Upper lobe of right lung (tissue), 1 donor: ENCODE data around the gene ZNF460. TPM values are rescaled to one million over a fixed set of nuclear protein-coding genes. Genes with fewer than 3 reads are reported as not detected.
"Not testable (repeated sequence)": the region's sequence is repeated elsewhere in the genome, so short reads cannot be mapped to it uniquely, and the experiment has no call there.

ENCODE experiments used
- ATAC-seq: fragments of 200-7000 bp; cut with Tn5 transposase; one replicate; pipeline ENCODE4 v1.9.1; 2020; ENCODE audit warnings: mild to moderate bottlenecking, moderate library complexity
- DNase-seq: peaks from one replicate; pipeline ENCODE4 v3.0.0-alpha.2; 2020
- H3K27ac ChIP-seq: fragments of 200-600 bp; one replicate; pipeline ENCODE4 v1.8.0; 2022
- H3K27me3 ChIP-seq: fragments of 200-600 bp; one replicate; pipeline ENCODE4 v1.8.0; 2022; ENCODE audit warnings: mild to moderate bottlenecking
- H3K36me3 ChIP-seq: fragments of 200-600 bp; one replicate; pipeline ENCODE4 v1.8.0; 2022
- H3K4me1 ChIP-seq: fragments of 200-600 bp; one replicate; pipeline ENCODE4 v1.8.0; 2022
- H3K4me3 ChIP-seq: fragments of 200-600 bp; one replicate; pipeline ENCODE4 v1.8.0; 2022; ENCODE audit warnings: mild to moderate bottlenecking
- H3K9me3 ChIP-seq: fragments of 200-600 bp; one replicate; pipeline ENCODE4 v1.8.0; 2022
- CTCF ChIP-seq: fragments of 200-600 bp; IDR thresholded peaks from one replicate; pipeline ENCODE4 v1.8.0; 2022; ENCODE audit warnings: antibody characterized with exemption
- intact Hi-C: fragments of 100-400 bp; cut with DNase I; formaldehyde crosslinking; loops from one replicate; pipeline ENCODE4 v1.11.0; 2022
- total RNA-seq: library from RNA; stranded (reverse); fragmentation: NEBNext Ultra II Directional; extraction: Animal tissue kit (Norgen Biotek cat#: 25700); gene quantifications from one replicate; pipeline ENCODE4 v1.2.1, GENCODE V29; 2021
- donor health status: DM: no; HTN: yes; CAD: no; lungs with severe emphysema.

ZNF460 gene
- total RNA-seq, 1 donor from 2014 or later: 54.5 TPM

- no peaks in the 10 kb centered on the region for H3K9me3 ChIP-seq
- intact Hi-C loops: no loop called here
- ATAC-seq: no peak
Measured at GRCh38 chr19:57249329-57249728, 31.0 kb upstream of the ZNF460 start.

GRCh38 chr19:57253767-57254166, 26.5 kb upstream of the ZNF460 start:
- DNase-seq, H3K27me3 ChIP-seq, H3K4me3 ChIP-seq, intact Hi-C loops, ATAC-seq, H3K9me3 ChIP-seq, H3K4me1 ChIP-seq, H3K27ac ChIP-seq: not testable (repeated sequence)
- peaks cover 61% of the 10 kb centered on the region for H3K36me3 ChIP-seq

More at GRCh38 chr19:57249329-57249728, 31.0 kb upstream of the ZNF460 start:
- Histone ChIP-seq H3K4me3 (no peak overlapping the region), H3K27me3 (no peaks in the 10 kb centered on the region), H3K27ac (no peak overlapping the region), H3K4me1 (no peaks in the 10 kb centered on the region), H3K36me3 (peaks cover 91% of the 10 kb centered on the region)
- TF ChIP-seq CTCF: no peak
- DNase-seq: no peak

- no peak for ATAC-seq
Measured at GRCh38 chr19:57262044-57262443, 18.2 kb upstream of the ZNF460 start.

GRCh38 chr19:57263244-57263741, 17.0 kb upstream of the ZNF460 start:
- Histone ChIP-seq H3K4me3 (no peak overlapping the region), H3K36me3 (peaks cover 21% of the 10 kb centered on the region), H3K27me3 (no peaks in the 10 kb centered on the region), H3K9me3 (no peaks in the 10 kb centered on the region), H3K4me1 (no peaks in the 10 kb centered on the region), H3K27ac (no peak overlapping the region)
- no peak for TF ChIP-seq CTCF
- ATAC-seq: no peak
- intact Hi-C loops: no loop called here
- DNase-seq: no peak

More at GRCh38 chr19:57262044-57262443, 18.2 kb upstream of the ZNF460 start:
- H3K36me3 ChIP-seq: peaks cover 21% of the 10 kb centered on the region
- H3K27me3 ChIP-seq: no peaks in the 10 kb centered on the region
- H3K27ac ChIP-seq: no peak overlapping the region
- H3K4me3 ChIP-seq: no peak overlapping the region
- DNase-seq: no peak
- no peak for TF ChIP-seq CTCF
- intact Hi-C loops: no loop called here
- no peaks in the 10 kb centered on the region for H3K4me1 ChIP-seq
- no peaks in the 10 kb centered on the region for H3K9me3 ChIP-seq

- Histone ChIP-seq H3K27ac (no peak overlapping the region), H3K9me3 (no peaks in the 10 kb centered on the region), H3K4me1 (no peaks in the 10 kb centered on the region), H3K4me3 (no peak overlapping the region), H3K36me3 (peaks cover 6% of the 10 kb centered on the region), H3K27me3 (no peaks in the 10 kb centered on the region)
- ATAC-seq: no peak
- intact Hi-C loops: no loop called here
- no peak for TF ChIP-seq CTCF
- DNase-seq: no peak
Measured at GRCh38 chr19:57267291-57267690, 13.0 kb upstream of the ZNF460 start.

DNA sequence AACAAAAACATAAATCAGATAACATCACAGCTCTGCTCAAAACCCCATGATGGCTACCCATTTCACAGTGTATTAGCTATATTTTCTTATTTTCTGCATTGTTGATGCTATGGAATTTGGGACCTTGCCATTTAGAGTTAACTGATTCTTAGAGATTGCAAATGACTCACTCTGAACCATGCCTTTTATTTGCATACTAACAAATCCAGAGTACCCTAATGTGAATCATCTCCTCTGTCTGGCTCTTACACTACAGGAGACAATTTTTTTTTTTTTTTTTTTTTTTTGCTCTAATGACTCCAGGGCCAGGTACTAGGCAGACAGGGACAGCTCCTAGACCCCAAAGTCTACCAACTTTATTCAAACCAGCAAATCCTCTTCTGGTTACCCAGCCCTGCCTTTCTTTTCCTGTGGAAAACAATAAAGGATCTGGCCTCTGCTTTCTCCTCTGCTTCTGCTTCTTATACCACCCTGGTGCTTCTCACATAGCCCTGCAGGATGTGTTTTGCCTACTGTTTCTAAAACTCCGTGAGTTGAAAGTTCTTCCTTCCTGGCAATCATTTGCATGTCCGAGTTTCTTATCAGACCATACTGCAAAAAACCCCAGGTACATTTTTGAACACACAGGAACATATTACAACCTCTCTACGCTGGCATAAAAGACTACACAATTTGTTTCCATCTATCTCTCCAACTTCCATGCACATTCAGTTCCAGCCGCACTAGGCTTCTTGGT, 10.6 kb upstream of the ZNF460 start:
- DNase-seq (no peak), ATAC-seq (no peak)
- H3K9me3 ChIP-seq: no peaks in the 10 kb centered on the region
- no peaks in the 10 kb centered on the region for H3K4me1 ChIP-seq
- H3K27me3 ChIP-seq: no peaks in the 10 kb centered on the region
- peaks cover 6% of the 10 kb centered on the region for H3K36me3 ChIP-seq
- no peak overlapping the region for H3K4me3 ChIP-seq
- intact Hi-C loops: no loop called here
- no peak overlapping the region for H3K27ac ChIP-seq
- no peak for TF ChIP-seq CTCF
